ENCODE results near the gene NAGPA.
A peak's percentile ranks its signal among the peaks of the same experiment; 100 is the strongest.

The NAGPA gene

DNA sequence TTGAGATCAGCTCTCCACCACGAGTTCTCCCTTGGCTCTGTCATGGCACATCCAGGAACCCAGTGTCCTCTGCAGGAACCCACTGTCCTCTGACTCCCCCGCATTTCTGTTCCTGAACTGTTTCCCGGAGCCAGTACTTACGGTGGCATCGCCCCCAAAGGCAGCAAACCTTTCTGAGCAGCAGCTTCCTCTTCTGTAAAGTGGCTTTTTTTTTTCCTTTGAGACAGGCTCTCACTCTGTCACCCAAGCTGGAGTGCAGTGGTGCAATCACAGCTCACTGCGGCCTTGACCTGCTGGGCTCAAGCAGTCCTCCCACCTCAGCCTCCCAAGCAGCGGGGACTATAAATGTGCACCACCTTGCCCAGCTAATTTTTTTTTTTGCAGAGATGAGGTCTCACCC is 32.2 kb downstream of the NAGPA start:
- DNase-seq = no peak

DNA sequence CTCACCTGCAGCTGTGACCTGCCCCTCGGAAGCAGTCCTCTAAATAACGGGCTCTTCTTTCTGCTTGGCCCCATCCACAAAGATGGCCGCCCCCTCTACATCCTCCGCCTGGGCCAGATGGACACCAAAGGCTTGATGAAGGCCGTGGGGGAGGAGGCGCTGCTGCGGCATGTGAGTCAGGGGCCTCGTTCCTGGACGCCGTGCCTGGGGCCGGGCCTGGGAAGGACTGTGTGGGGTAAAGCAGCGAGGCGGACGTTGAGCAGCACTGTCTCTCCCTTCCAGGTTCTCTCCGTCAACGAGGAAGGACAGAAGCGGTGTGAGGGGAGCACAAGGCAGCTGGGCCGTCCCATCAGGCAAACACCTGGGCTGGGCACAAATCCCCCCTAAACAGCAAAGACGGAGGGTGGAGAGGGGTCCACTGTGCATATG is 33.1 kb downstream of the NAGPA start:
- no peak for DNase-seq

DNA sequence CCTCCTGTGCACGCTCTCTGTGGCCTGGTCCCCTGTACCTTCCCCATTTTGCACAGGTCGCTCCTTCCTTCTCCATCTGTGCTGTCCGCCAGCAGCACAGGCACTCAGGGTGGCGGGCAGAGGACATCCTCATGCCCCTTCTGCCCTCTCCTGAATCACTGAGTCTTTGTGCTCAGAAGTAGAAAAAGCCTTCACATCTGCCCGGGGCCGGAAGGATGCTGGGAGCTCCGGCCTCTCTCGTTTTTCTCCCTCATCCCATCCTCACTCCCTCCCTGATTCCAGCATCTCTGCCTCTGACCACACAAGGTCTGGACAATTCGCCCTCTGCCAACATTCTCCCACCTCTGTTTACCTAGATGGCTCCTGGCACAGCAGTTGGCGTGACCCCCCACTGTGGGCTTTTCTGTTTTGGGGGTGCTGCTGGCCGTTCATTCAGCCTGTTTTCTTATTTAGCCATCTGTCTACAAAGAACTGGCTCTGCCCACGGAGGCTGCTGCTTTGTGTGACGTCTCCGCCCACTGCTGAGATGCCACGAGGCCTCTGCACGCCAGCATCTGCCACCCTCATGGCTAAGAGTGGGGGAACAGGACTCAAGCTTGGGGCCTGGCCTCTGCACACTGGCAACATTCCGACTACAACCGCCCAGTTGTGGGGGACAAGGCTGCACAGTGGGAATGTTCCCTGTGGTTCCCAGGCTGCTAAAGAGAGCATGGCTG is 38.9 kb downstream of the NAGPA start:
- DNase-seq = no peak

DNA sequence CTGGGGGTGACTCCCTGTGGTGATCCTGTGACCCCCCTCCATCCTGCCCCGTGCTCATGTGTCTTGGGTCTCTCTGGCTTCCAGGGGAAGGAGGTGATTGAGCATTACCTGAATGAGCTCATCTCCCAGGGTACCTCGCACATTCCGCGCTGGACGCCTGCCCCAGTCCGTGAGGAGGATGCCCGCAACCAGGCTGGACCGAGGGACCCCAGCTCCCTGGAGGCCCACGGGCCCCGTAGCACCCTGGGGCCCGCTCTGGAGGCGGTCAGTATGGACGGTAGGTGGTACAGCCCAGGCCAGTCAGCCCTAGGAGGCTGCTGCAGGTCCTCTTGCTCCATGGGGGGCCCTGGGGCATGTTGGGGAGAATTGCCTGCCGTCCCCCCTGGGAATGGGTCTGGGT is 42.0 kb downstream of the NAGPA start:
- DNase-seq = no peak

DNA sequence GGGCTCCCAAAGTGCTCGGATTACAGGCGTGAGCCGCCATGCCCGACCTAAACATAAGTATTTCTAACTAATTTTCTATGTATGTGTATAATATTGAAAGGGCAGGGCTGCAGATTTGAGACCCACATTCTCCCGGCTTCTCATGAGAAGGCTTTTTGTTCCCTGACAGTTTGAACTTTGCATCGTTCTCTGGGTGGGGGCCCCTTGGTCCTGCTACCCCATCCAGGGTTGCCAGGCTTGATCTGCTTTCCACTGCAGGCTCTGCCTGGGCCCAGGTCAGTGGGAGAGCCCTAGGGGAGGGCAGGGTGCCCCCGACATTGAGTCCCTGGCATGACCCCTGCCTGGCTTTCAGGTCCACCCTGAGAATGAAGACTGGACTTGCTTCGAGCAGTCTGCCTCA is 43.3 kb downstream of the NAGPA start:
- no peak for DNase-seq

DNA sequence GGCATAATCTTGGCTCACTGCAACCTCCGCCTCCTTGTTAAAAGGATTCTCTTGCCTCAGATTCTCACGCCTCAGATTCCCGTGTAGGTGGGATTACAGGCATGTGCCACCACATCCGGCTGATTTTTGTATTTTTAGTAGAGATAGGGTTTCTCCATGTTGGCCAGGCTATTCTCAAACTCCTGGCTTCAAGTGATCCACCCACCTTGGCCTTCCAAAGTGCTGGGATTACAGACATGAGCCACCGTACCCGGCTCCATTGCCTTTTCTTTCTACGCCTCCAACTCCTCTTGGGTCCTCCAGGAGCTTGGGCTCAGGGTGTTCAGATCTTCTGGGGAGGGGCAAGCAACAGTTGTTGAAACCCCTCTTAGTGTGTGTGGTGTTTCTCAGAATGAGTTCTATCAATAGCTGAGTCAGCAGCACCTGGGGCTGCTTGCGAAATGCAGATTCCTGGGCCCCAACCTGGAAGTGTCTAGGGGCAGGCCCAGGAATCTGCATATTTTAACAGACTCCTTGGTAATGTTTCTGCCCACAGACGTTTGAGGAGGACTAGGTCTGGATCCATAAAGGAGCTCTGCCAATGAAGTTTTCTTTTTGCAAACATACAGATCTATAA is 44.2 kb downstream of the NAGPA start:
- no peak for DNase-seq

DNA sequence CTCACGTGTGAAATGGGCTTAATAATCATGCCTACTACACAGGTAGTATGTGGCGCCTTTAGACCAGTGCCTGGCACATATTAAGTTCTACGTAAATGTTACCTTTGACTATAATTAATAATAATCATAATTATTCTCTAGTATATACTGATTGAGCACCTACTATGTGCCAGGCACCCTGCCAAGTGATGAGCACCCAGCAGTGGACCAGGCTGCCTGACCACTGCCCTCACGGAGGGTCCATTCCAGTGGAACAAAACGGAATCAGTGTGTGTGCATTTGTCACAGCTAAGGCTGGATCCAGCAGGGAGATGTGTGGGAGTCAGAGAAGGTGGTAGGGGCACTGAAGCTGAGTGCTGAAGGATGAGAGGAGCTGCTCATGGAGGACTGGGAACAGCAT is 45.1 kb downstream of the NAGPA start:
- no peak for DNase-seq

DNA sequence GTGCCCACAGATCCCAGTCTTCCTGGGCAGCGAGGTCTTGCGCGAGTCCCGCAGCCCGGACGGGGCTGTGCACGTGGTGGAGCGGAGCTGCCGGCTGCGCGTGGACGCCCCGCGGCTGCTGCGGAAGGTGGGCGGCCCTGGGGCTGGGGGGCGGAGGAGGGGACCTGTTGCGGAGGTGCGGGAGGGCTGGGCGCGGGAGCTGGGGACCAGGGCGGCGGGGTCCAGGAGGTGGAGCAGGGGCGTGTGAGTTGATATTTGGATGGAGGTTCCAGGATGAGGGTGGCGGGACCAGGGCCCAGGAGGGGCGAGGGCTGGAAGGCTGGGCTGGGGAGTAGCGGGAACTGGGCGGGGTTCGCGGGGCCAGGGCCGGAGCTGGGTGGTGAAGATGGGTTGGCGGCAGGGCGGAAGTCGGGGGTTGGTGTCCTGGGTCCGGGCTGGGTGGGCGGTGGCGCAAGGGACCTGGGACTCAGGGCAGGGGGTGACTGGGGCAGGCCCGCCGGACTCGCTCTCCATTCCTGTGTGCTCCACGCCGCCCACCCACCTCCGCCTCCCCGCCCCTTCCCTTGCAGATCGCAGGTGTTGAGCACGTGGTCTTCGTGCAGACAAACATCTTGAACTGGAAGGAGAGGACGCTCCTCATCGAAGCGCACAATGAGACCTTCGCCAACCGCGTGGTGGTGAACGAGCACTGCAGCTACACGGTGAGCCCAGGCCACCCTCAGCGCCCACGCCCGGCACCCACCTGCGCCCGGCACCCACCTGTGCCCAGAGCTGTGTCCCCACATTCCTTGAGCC is 46.0 kb downstream of the NAGPA start:
- DNase-seq = no peak

DNA sequence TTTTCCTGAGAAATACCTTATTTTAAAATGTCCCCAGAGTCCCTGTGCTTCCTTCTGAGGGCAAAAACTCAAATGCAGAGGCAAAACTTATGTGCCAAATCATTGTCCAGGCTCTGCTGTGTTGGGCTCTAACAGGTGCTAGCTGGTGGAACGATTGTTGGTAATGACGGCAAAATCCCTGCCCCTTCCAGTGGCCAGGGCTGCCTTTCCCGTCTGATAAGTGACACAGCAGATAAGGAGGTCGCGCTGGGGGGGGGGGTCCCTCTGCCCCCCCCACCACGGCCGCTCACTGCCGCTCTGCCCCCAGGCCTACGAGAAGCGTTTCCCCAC is 46.5 kb downstream of the NAGPA start:
- no peak for DNase-seq

DNA sequence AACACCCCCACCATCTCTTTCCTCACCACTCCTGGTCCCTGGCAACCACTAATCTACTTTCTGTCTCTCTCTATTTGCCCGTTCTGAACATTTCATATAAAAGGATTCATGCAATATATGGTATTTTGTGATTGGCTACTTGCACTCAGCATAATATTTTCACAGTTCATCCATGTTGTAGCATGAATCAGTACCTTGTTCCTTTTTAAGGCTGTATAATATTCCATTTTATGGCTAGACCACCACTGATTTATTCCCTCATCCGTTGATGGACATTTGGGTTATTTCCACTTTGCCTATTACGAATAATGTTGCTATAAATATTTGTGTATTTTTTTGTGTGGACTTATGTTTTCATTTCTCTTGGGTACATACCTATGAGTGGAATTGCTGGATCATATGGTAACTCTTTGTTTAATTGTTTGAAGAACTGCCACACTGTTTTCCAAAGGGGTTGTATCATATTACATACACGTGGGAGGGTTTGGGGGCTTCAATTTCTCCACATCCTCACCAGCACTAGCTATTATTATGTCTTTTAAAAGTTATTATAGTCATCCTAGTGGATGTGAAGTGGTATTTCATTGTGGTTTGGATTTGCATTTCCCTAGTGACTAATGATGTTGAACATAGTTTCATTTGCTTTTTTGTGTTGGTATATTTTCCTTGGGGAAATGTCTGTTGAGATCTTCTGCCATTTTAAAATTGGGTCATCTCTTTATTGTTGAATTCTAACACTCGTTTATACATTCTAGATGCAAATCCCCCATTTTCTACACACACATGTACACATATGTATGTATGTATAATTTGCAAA is 49.4 kb downstream of the NAGPA start:
- DNase-seq = no peak

DNA sequence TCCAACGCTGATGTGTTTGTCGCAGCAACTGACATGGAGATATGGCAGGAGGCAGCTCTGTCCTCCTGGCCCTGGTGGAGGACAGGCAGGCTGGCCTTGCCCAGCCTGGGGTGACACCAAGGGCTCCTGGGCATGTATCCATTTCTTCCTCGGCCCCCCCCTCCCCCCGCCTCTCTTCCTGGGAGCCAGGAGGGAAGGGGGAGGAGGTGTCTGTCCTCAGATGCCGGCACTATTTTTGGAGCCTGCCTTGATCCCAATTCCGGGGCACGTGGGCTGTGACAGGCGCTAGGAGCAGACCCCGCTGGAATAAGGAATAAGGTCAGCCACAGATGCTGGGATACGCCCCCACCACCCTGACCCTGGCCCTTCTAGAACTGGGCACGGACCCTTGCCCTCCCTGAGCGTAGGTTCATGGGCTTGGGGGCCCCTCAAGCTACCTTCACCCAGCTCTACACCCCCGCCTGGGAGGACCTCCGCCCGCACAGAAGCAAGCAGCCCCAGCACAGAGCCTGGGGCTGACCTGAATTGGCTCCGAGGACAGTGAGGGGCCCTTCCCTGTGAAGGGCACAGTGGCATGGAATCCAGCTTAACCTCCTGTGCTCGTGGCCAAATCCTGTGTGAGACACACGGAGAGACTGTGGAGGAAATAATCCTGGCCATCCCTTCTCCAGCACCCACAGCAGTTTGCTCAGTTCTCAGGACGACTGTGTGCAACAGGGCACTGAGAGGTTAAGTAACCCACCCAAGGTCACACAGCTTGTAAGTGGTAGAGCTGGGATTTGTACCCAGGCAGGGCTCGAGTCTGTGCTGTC is 51.5 kb downstream of the NAGPA start:
- no peak for DNase-seq

DNA sequence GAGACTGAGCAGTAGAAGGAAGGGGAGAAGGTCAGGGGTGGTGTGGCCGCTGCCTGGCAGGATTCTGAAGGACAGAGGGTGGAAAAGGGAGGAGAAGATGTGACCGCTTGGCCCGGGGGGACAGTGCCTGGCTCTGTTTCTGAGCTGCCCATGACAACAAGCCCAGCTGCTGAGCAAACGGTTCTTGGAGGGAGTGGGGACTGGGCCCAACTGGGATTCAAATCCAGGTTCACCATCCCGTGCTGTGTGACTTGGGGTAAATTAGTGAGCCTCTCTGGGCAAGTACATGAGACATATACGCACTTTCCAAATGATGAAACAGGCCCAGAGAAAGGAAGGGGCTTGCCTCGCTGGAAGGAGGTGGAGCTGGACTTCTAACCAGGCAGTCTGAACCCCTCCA is 52.3 kb downstream of the NAGPA start:
- no peak for DNase-seq

DNA sequence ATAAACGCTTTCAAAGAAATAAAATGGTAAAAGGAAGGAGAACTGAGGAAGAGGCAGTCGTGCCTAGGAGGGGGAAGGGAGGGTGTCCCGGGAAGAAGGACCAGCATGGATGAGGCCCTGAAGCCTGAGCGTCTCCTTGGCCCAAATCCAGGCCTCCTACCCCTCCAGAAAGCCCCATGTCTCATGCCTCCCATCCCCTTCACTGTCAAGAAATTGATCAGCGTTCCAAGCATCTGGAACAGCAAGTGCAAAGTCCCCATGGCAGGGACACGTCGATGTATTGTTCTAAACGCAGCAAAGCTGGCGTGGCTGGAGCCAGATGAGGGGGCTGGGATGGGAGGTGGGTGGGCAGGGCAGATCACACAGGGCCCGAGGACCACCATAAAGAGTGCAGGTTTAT is 53.0 kb downstream of the NAGPA start:
- no peak for DNase-seq

DNA sequence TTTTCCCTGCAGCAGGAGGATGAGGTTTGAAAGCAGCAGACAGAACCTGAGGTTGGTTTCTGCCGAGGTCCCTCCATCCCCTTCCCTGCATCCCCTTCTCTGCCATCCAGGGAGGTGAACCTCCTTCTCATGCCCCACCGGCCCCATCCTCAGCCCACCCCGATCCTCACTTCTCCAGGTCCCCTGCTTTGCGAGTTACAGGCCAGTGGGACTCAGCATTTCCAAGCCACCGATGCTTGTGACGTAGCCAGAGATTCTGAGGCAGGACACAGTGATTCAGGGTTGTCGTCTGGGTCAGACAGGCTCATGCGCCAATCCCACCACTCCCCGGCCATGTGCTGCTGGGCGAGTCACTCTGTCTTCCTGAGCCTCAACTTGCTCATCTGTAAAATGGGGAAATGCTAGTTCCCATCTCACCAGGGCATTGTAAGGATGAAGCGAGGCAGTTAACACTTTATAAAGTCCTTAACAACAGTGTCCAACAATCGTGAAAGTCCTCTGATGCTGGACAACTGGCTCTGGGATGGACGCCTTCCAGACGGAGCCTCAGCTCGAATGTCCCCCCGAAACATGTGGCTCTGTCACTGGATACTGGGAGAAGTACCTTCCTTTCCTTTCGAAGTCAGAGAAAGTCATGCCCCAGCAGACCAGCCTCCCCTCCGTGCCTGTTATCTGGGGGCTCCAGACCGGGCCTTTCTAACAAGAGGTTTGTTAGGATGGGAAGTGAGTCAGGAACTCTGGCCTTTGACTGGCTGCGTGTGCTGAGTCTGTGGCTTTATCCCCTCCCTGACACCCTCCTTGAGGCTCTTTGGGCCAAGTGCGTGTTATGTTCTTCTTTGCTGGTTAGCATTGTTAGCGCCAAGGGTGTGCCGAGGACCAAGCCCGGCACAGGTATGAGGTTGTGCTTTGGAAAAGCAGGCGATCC is 53.7 kb downstream of the NAGPA start:
- peak; percentile 52 for DNase-seq

DNA sequence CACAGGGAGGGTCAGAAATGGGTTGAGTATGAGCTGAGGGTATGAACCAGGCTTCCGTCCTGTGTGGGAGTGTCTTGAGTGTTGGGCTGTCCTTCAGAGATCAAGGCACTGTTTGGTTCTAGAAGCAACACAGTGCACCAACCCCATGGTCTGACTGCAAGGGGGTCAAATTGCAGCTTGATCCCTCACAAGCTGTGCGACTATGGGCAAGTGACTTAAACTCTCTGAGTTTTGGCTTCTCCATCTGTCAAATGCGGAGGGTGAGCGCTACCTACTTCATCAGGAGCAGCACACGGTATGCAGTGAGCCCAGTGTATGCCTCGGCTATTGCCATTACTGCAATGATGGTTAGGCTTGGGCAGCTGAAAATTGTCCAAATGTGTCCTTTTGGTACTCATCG is 54.6 kb downstream of the NAGPA start:
- DNase-seq = no peak

DNA sequence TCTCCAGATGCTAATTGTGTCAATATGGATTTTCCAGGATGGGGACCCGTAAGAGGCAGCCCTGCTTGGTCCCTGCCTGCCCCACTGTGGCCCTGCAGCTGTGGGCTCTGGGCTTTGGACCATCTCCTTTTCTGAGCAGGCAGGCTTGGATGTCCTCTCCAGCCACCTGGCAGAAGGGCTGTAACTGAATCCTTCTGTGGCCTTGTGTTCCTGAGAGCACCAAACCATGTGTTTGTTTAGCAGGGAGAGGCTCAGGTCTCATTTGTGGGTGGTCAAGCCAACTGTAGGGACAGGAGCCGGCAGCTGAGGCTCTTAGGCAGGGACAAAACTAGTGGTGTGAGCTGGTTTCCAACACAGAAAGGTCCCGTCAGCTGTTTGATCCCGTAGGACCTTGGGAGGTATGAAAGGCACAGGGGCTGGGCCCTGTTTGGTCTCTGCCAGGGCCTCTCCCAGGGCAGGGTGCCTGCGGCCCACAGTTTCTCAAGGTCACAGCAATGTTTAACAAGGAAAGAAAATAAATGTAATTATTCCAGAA is 57.1 kb downstream of the NAGPA start:
- no peak for DNase-seq

DNA sequence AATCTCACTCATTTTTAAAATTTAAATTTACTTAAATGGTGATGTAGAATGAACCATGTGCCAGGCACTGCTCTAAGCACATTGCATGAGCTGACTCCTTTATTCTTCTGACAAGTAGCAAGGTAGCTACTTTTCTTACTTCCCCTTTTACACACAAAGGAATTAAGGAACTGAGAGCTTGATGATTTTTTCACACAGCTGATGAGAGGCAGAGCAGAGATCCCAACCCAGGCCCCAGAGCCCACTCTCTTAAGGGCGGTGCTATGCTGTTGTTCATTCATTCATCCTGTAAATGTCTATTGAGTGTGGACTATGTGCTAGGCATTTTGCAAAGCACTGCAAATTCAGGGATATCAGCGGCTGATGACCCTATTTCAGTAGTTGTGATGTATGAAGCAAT is 57.7 kb downstream of the NAGPA start:
- no peak for DNase-seq
